H9 (cell line): ENCODE measurements around the gene DPP8. TPM values are rescaled to one million over a fixed set of nuclear protein-coding genes. Genes with fewer than 3 reads are reported as not detected.

ENCODE experiments used
- DNase-seq: peaks from one replicate; pipeline ENCODE4 v3.0.0-alpha.2; 2017
- H2AFZ ChIP-seq: one replicate; pipeline ENCODE4 v1.6.1; 2013; ENCODE audit warnings: mild to moderate bottlenecking, low read length, control low read depth, moderate library complexity
- H2AK5ac ChIP-seq: 2 replicates; pipeline ENCODE4 v1.6.1; 2013; ENCODE audit warnings: low read length, control low read depth, mixed read lengths; ENCODE audit not compliant: insufficient read length
- H2BK120ac ChIP-seq: one replicate; pipeline ENCODE4 v1.6.1; 2013; ENCODE audit warnings: low read depth, mild to moderate bottlenecking, low read length, control low read depth, inconsistent platforms; ENCODE audit not compliant: poor library complexity, severe bottlenecking
- H2BK12ac ChIP-seq: 2 replicates; pipeline ENCODE4 v1.6.1; 2013; ENCODE audit warnings: low read length, control low read depth, mixed read lengths, low read depth; ENCODE audit not compliant: insufficient read length
- H2BK15ac ChIP-seq: 2 replicates; pipeline ENCODE4 v1.6.1; 2013; ENCODE audit warnings: low read depth, low read length, control low read depth
- H2BK20ac ChIP-seq: one replicate; pipeline ENCODE4 v1.6.1; 2013; ENCODE audit warnings: low read depth, mild to moderate bottlenecking, low read length, control low read depth, inconsistent platforms; ENCODE audit not compliant: poor library complexity, severe bottlenecking
- H2BK5ac ChIP-seq: 2 replicates; pipeline ENCODE4 v1.6.1; 2013; ENCODE audit warnings: low read length, control low read depth, mixed read lengths; ENCODE audit not compliant: insufficient read length
- H3K14ac ChIP-seq: 2 replicates; pipeline ENCODE4 v1.6.1; 2013; ENCODE audit warnings: low read length, control low read depth; ENCODE audit not compliant: insufficient read depth
- H3K18ac ChIP-seq: 2 replicates; pipeline ENCODE4 v1.6.1; 2013; ENCODE audit warnings: low read depth, mild to moderate bottlenecking, mixed read lengths, low read length, control low read depth; ENCODE audit not compliant: insufficient read length
- H3K23ac ChIP-seq: 2 replicates; pipeline ENCODE4 v1.6.1; 2013; ENCODE audit warnings: low read length, control low read depth, mixed read lengths, low read depth; ENCODE audit not compliant: insufficient read length
- H3K23me2 ChIP-seq: 2 replicates; pipeline ENCODE4 v1.6.1; 2013; ENCODE audit warnings: low read depth, mild to moderate bottlenecking, mixed read lengths, low read length, control low read depth; ENCODE audit not compliant: insufficient read length, poor library complexity, severe bottlenecking
- H3K27ac ChIP-seq: 2 replicates; pipeline ENCODE4 v1.5.1; 2013; ENCODE audit warnings: low read length, control low read depth, mixed read lengths, low read depth; ENCODE audit not compliant: insufficient read length
- H3K27me3 ChIP-seq: 2 replicates; pipeline ENCODE4 v1.6.1; 2013; ENCODE audit warnings: low read length, control low read depth, inconsistent platforms; ENCODE audit not compliant: insufficient read depth
- H3K4ac ChIP-seq: 2 replicates; pipeline ENCODE4 v1.6.1; 2013; ENCODE audit warnings: low read depth, mild to moderate bottlenecking, control low read depth, inconsistent platforms, low read length, moderate library complexity
- H3K4me1 ChIP-seq: 2 replicates; pipeline ENCODE4 v1.6.1; 2013; ENCODE audit warnings: low read length, control low read depth, inconsistent platforms; ENCODE audit not compliant: insufficient read depth
- H3K4me2 ChIP-seq: 2 replicates; pipeline ENCODE4 v1.6.1; 2013; ENCODE audit warnings: low read length, control low read depth, mixed read lengths; ENCODE audit not compliant: insufficient read length, insufficient read depth
- H3K56ac ChIP-seq: 2 replicates; pipeline ENCODE4 v1.6.1; 2013; ENCODE audit warnings: low read depth, mild to moderate bottlenecking, mixed read lengths, low read length, control low read depth; ENCODE audit not compliant: insufficient read length
- H3K79me1 ChIP-seq: 2 replicates; pipeline ENCODE4 v1.6.1; 2013; ENCODE audit warnings: low read depth, mild to moderate bottlenecking, moderate library complexity, low read length, control low read depth, inconsistent platforms; ENCODE audit not compliant: insufficient read depth, poor library complexity, severe bottlenecking
- H3K79me2 ChIP-seq: 2 replicates; pipeline ENCODE4 v1.6.1; 2013; ENCODE audit warnings: low read length, control low read depth, inconsistent platforms; ENCODE audit not compliant: insufficient read depth
- H3K9ac ChIP-seq: 2 replicates; pipeline ENCODE4 v1.6.1; 2013; ENCODE audit warnings: low read length, control low read depth, mixed read lengths; ENCODE audit not compliant: insufficient read length; ENCODE audit errors: extremely low read depth
- H3K9me3 ChIP-seq: one replicate; pipeline ENCODE4 v1.6.1; 2013; ENCODE audit warnings: low read depth, low read length, inconsistent platforms; ENCODE audit not compliant: control insufficient read depth
- H3T11ph ChIP-seq: one replicate; pipeline ENCODE4 v1.6.1; 2013; ENCODE audit warnings: mild to moderate bottlenecking, low read length, control low read depth, inconsistent platforms
- H4K20me1 ChIP-seq: one replicate; pipeline ENCODE4 v1.6.1; 2013; ENCODE audit not compliant: control insufficient read depth, insufficient read length, insufficient read depth
- H4K5ac ChIP-seq: 2 replicates; pipeline ENCODE4 v1.6.1; 2013; ENCODE audit warnings: low read depth, mild to moderate bottlenecking, mixed read lengths, low read length, control low read depth; ENCODE audit not compliant: insufficient read length
- H4K8ac ChIP-seq: replicated peaks from 2 replicates; pipeline ENCODE4 v1.6.1; 2013; ENCODE audit warnings: low read length, control low read depth, mixed read lengths, low read depth; ENCODE audit not compliant: insufficient read length
- H4K91ac ChIP-seq: 2 replicates; pipeline ENCODE4 v1.6.1; 2013; ENCODE audit warnings: low read depth, mild to moderate bottlenecking, moderate library complexity, mixed read lengths, low read length, control low read depth; ENCODE audit not compliant: insufficient read length
- H3K27ac Mint-ChIP-seq, 3 experiments: 2 replicates in 2 of 3; 3 replicates in 1 of 3; pipeline ENCODE4 v1.8.0; 2020 to 2021; ENCODE audit warnings: mixed read lengths in 3 of 3, mild to moderate bottlenecking in 1 of 3, moderate library complexity in 1 of 3
- H3K27me3 Mint-ChIP-seq: 2 replicates; pipeline ENCODE4 v1.8.0; 2021; ENCODE audit warnings: low read depth, mild to moderate bottlenecking, moderate library complexity, mixed read lengths
- H3K36me3 Mint-ChIP-seq, 3 experiments: 2 replicates in 2 of 3; 3 replicates in 1 of 3; pipeline ENCODE4 v1.8.0; 2020 to 2021; ENCODE audit warnings: low read depth in 3 of 3, mixed read lengths in 3 of 3; ENCODE audit not compliant: insufficient read depth in 1 of 3
- H3K4me1 Mint-ChIP-seq, 2 experiments: 2 replicates each; pipeline ENCODE4 v1.8.0; 2020; ENCODE audit warnings: mixed read lengths in 2 of 2
- H3K4me3 Mint-ChIP-seq, 2 experiments: 2 replicates in 1 of 2; 3 replicates in 1 of 2; pipeline ENCODE4 v1.8.0; 2020 to 2021; ENCODE audit warnings: mild to moderate bottlenecking in 2 of 2, mixed read lengths in 2 of 2, moderate library complexity in 1 of 2
- H3K9me3 Mint-ChIP-seq, 2 experiments: 2 replicates in 1 of 2; 3 replicates in 1 of 2; pipeline ENCODE4 v1.8.0; 2020; ENCODE audit warnings: mild to moderate bottlenecking in 2 of 2, mixed read lengths in 2 of 2, moderate library complexity in 1 of 2
- CTCF ChIP-seq: fragments of 200-600 bp; sonication (generic); conservative IDR thresholded peaks from 3 replicates; pipeline ENCODE4 v1.8.0; 2021; ENCODE audit warnings: antibody characterized with exemption, mild to moderate bottlenecking
- WGBS: extraction: QIAGEN DNeasy Blood & Tissue Kit; methylation state at CpG from one replicate; pipeline ENCODE4 v1.1.7; 2013; ENCODE audit warnings: missing lambda C conversion rate, low lambda C conversion rate, mixed read lengths; ENCODE audit not compliant: insufficient read length; ENCODE audit errors: extremely low coverage; 5-methylcytosine and 5-hydroxymethylcytosine counted together
- total RNA-seq: library from RNA; stranded (reverse); gene quantifications from 2 replicates; pipeline ENCODE4 v1.2.1, GENCODE V29; 2021

The DPP8 gene
- total RNA-seq, 1 experiment from 2014 or later, result 26.6 TPM

- no peaks in the 10 kb centered on the region for H3K27me3 ChIP-seq
- TF ChIP-seq CTCF, result no peak
- peak overlapping the region in 1 of 3 experiments; percentile 79; a peak in 3 of 7 replicates for H3K27ac Mint-ChIP-seq
Measured at GRCh38 chr15:65411465-65412071, 105.9 kb downstream of the DPP8 start.

More at GRCh38 chr15:65411465-65412071, 105.9 kb downstream of the DPP8 start:
- H3K27ac ChIP-seq, result no peak overlapping the region
- H2AFZ ChIP-seq, result no peak overlapping the region
- no peaks in the 10 kb centered on the region for H3K23me2 ChIP-seq
- no peak overlapping the region for H2BK5ac ChIP-seq
- no peak overlapping the region for H3K18ac ChIP-seq
- H2BK15ac ChIP-seq, result no peak overlapping the region
- no peak overlapping the region for H4K91ac ChIP-seq
- no peaks in the 10 kb centered on the region; the same call in 1 of the 2 replicates for H3K79me2 ChIP-seq
- Mint-ChIP-seq H3K4me1 (peaks cover 60 to 61% of the 10 kb centered on the region in 2 experiments), H3K9me3 (no peaks in the 10 kb centered on the region; a peak in 1 of 5 replicates), H3K27me3 (peaks cover 5% of the 10 kb centered on the region), H3K36me3 (peaks cover 11 to 21% (median 12%) of the 10 kb centered on the region in 3 experiments), H3K4me3 (0 out of 5 replicates have a peak overlapping the region, but pooled peaks of 1 of the 2 experiments have one; percentile 23)
- H3K56ac ChIP-seq, result no peak overlapping the region
- H2BK120ac ChIP-seq, result no peak overlapping the region
- H4K8ac ChIP-seq, result no peak overlapping the region
- no peaks in the 10 kb centered on the region for H4K20me1 ChIP-seq
- H3K14ac ChIP-seq, result no peak overlapping the region
- no peak overlapping the region for H4K5ac ChIP-seq
- H3T11ph ChIP-seq, result no peak overlapping the region
- DNase-seq, result no peak
- H3K23ac ChIP-seq, result no peak overlapping the region
- H3K4ac ChIP-seq, result no peak overlapping the region
- no peak overlapping the region for H2AK5ac ChIP-seq
- H2BK12ac ChIP-seq, result no peak overlapping the region
- H2BK20ac ChIP-seq, result no peak overlapping the region
- H3K9ac ChIP-seq, result no peak overlapping the region
- peaks cover 17% of the 10 kb centered on the region; the same call in 1 of the 2 replicates for H3K4me1 ChIP-seq
- no peaks in the 10 kb centered on the region for H3K79me1 ChIP-seq
- H3K9me3 ChIP-seq, result no peaks in the 10 kb centered on the region
- H3K4me2 ChIP-seq, result no peak overlapping the region
- no CpG with 5 or more reads among the region's 5 CpGs for WGBS
